CD4-positive, alpha-beta T cell (primary cell): ENCODE data around the gene SYT3. TPM values are rescaled to one million over a fixed set of nuclear protein-coding genes. Genes with fewer than 3 reads are reported as not detected.

Source experiments
- ATAC-seq: fragments of 200-7000 bp; cut with Tn5 transposase; one replicate; pipeline ENCODE4 v1.10.0; 2022; ENCODE audit warnings: mild to moderate bottlenecking; ENCODE audit not compliant: poor library complexity
- CTCF ChIA-PET: fragments of 350-600 bp; sonication (Branson Sonifier 250); formaldehyde crosslinking; loops from one replicate; lab custom pipeline; 2021; ENCODE audit warnings: antibody characterized with exemption, inconsistent platforms; lab: Charles Lee
- POLR2A ChIA-PET: fragments of 350-600 bp; sonication (Branson Sonifier 250); formaldehyde crosslinking; loops from one replicate; lab custom pipeline; 2021; ENCODE audit warnings: antibody characterized with exemption, inconsistent platforms; lab: Charles Lee
- DNase-seq, 14 experiments: peaks; one replicate each; pipeline ENCODE4 v3.0.0-alpha.2; 2013 to 2020; ENCODE audit warnings: mixed read lengths in 2 of 14
- H3K27ac ChIP-seq, 2 donors: one replicate each; pipeline versions ENCODE4 v1.5.1 to v1.7.0; 2013; ENCODE audit warnings: low read length in 2 of 2, low read depth in 1 of 2, mild to moderate bottlenecking in 1 of 2
- H3K27me3 ChIP-seq, 2 experiments: 1 replicate in 1 of 2; 2 replicates in 1 of 2; pipeline versions ENCODE4 v1.6.1 to v1.7.0; 2013; ENCODE audit warnings: low read length in 2 of 2, control low read depth in 1 of 2, mild to moderate bottlenecking in 1 of 2, moderate library complexity in 1 of 2; ENCODE audit not compliant: insufficient read depth in 2 of 2, control insufficient read depth in 1 of 2
- H3K36me3 ChIP-seq: one replicate; pipeline ENCODE4 v1.6.1; 2013; ENCODE audit warnings: low read length, control low read depth; ENCODE audit not compliant: insufficient read depth
- H3K4me1 ChIP-seq: one replicate; pipeline ENCODE4 v1.6.1; 2013; ENCODE audit warnings: low read length, control low read depth; ENCODE audit not compliant: insufficient read depth
- H3K4me3 ChIP-seq: one replicate; pipeline ENCODE4 v1.5.1; 2013; ENCODE audit warnings: mild to moderate bottlenecking, low read length, moderate library complexity
- H3K9me3 ChIP-seq, 2 experiments: 1 replicate in 1 of 2; 2 replicates in 1 of 2; pipeline versions ENCODE4 v1.6.1 to v1.7.0; 2013; ENCODE audit warnings: low read length in 2 of 2, mild to moderate bottlenecking in 2 of 2, control low read depth in 1 of 2, moderate library complexity in 1 of 2; ENCODE audit not compliant: control insufficient read depth in 1 of 2, insufficient read depth in 1 of 2
- H3K27ac Mint-ChIP-seq: one replicate; pipeline ENCODE4 v1.8.0; 2020; ENCODE audit warnings: mixed read lengths
- H3K27me3 Mint-ChIP-seq: one replicate; pipeline ENCODE4 v1.8.0; 2021; ENCODE audit warnings: mixed read lengths
- H3K36me3 Mint-ChIP-seq: one replicate; pipeline ENCODE4 v1.8.0; 2021; ENCODE audit warnings: low read depth, mixed read lengths
- H3K4me1 Mint-ChIP-seq: one replicate; pipeline ENCODE4 v1.8.0; 2021; ENCODE audit warnings: low read depth, mixed read lengths
- H3K4me3 Mint-ChIP-seq: one replicate; pipeline ENCODE4 v1.8.0; 2020; ENCODE audit warnings: mild to moderate bottlenecking, mixed read lengths
- H3K9me3 Mint-ChIP-seq: one replicate; pipeline ENCODE4 v1.8.0; 2020; ENCODE audit warnings: mixed read lengths
- CTCF ChIP-seq: fragments of 200-600 bp; IDR thresholded peaks from one replicate; pipeline ENCODE4 v1.8.0; 2022; ENCODE audit warnings: antibody characterized with exemption, mild to moderate bottlenecking
- intact Hi-C, 2 experiments: fragments of 100-400 bp; cut with DNase I in 1 of 2; cut with micrococcal nuclease in 1 of 2; formaldehyde crosslinking; loops; one replicate each; pipeline versions ENCODE4 v1.15.1 to v1.9.0; 2023 to 2025; cut with DNase I, micrococcal nuclease
- total RNA-seq, 174 experiments: library from RNA in 2 of 174; stranded (reverse) in 2 of 174; gene quantifications; one replicate each; pipeline ENCODE4 v1.2.3 and lab custom pipeline; 2021 to 2026

SYT3 gene
- total RNA-seq, 2 experiments from 2014 or later: not detected

DNA sequence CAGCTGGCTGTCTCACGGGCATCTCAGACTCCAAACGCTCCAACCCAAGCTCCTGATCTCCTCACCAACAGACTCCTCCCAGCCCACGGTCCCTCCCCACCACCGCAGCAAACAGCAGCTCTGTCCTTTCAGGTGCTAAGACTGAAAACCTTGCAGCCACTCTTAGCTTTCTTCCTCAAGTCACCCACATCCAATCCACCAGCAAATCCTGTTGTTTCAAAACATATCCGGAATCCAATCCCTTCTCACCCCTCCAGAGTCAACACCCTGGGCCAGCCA lies 30.4 kb upstream of the SYT3 start:
- intact Hi-C loops: no loop called here
- H3K36me3 ChIP-seq: no peaks in the 10 kb centered on the region
- H3K27ac ChIP-seq: no peak overlapping the region
- DNase-seq (no peak), ATAC-seq (no peak)
- peaks cover 48 to 57% of the 10 kb centered on the region in 2 experiments for H3K27me3 ChIP-seq
- Mint-ChIP-seq H3K27ac (no peak overlapping the region), H3K9me3 (no peaks in the 10 kb centered on the region), H3K27me3 (peaks cover 55% of the 10 kb centered on the region), H3K4me3 (peak overlapping the region; percentile 55), H3K4me1 (peaks cover 3% of the 10 kb centered on the region), H3K36me3 (no peaks in the 10 kb centered on the region)
- H3K9me3 ChIP-seq: peaks cover 0 to 25% of the 10 kb centered on the region in 2 experiments
- H3K4me3 ChIP-seq: no peak overlapping the region
- no peak for TF ChIP-seq CTCF
- CTCF ChIA-PET: no interaction called here
- peaks cover 4% of the 10 kb centered on the region for H3K4me1 ChIP-seq
- POLR2A ChIA-PET: interaction anchor here (0.6 kb wide), 1 partner anchor 55 kb away, joined by 3 read pairs; no protein-coding TSS in a partner anchor

- ATAC-seq: no peak
- no peak overlapping the region for H3K4me3 Mint-ChIP-seq
These were observed 29.8 kb upstream of the SYT3 start for GRCh38 chr19:50669302-50670101.

DNA sequence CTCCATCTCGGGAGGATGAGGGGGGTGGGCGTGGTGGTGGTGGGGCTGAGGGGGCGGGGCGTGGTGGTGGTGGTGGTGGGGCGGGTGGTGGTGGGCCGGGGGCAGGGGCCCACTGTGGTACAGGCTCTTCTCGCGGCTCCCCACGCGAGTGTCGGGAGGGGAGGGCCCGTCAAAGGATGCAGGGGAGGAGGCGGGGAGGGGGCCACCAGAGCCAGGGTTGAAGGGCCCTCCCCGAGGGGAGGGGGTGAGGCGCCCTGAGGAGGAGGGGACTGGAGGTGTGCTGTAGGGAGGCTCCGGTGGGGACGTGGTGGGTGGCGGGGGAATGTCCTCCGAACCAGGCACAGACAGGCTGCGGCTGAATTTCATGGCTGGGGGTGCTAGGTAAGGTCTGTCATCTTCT lies 29.2 kb upstream of the SYT3 start:
- DNase-seq (no peak), ATAC-seq (no peak)
- H3K9me3 Mint-ChIP-seq: no peaks in the 10 kb centered on the region
- peaks cover 4% of the 10 kb centered on the region for H3K4me1 ChIP-seq
- intact Hi-C loops: no loop called here
- no peak for TF ChIP-seq CTCF
- ChIA-PET POLR2A (no interaction called here), CTCF (no interaction called here)
- H3K36me3 Mint-ChIP-seq: no peaks in the 10 kb centered on the region
- no peak overlapping the region for H3K4me3 Mint-ChIP-seq
- H3K27me3 Mint-ChIP-seq: peaks cover 59% of the 10 kb centered on the region
- no peak overlapping the region for H3K27ac ChIP-seq
- H3K4me1 Mint-ChIP-seq: peaks cover 3% of the 10 kb centered on the region
- H3K36me3 ChIP-seq: no peaks in the 10 kb centered on the region
- H3K4me3 ChIP-seq: no peak overlapping the region
- H3K9me3 ChIP-seq: peaks cover 0 to 26% of the 10 kb centered on the region in 2 experiments
- H3K27ac Mint-ChIP-seq: no peak overlapping the region
- peaks cover 40 to 68% of the 10 kb centered on the region in 2 experiments for H3K27me3 ChIP-seq

More at GRCh38 chr19:50669302-50670101, 29.8 kb upstream of the SYT3 start:
- Histone ChIP-seq H3K4me3 (no peak overlapping the region), H3K27ac (no peak overlapping the region), H3K9me3 (peaks cover 0 to 24% of the 10 kb centered on the region in 2 experiments), H3K36me3 (no peaks in the 10 kb centered on the region), H3K4me1 (peaks cover 4% of the 10 kb centered on the region), H3K27me3 (peaks cover 46 to 62% of the 10 kb centered on the region in 2 experiments)
- H3K27ac Mint-ChIP-seq: no peak overlapping the region
- ChIA-PET CTCF (no interaction called here), POLR2A (interaction anchor here (0.6 kb wide), 1 partner anchor 55 kb away, joined by 3 read pairs; no protein-coding TSS in a partner anchor)
- peaks cover 59% of the 10 kb centered on the region for H3K27me3 Mint-ChIP-seq
- intact Hi-C loops: no loop called here
- peaks cover 3% of the 10 kb centered on the region for H3K4me1 Mint-ChIP-seq
- peak; percentile 70 for TF ChIP-seq CTCF
- peak in 10 of 14 experiments; percentile 10 to 59 (median 30) for DNase-seq
- H3K36me3 Mint-ChIP-seq: no peaks in the 10 kb centered on the region
- no peaks in the 10 kb centered on the region for H3K9me3 Mint-ChIP-seq
